GM23248 (cell line): ENCODE measurements around the gene SMS.

Source experiments
- EZH2 ChIP-seq: fragments of 200-600 bp; sonication (generic); IDR thresholded peaks from 2 replicates; pipeline ENCODE4 v1.6.1; 2018; ENCODE audit warnings: antibody characterized with exemption, mild to moderate bottlenecking; ENCODE audit not compliant: insufficient read depth, poor library complexity, severe bottlenecking
- EZH2phosphoT487 ChIP-seq: fragments of 200-600 bp; sonication (generic); IDR thresholded peaks from 2 replicates; pipeline ENCODE4 v1.6.1; 2018; ENCODE audit warnings: antibody characterized with exemption, moderate library complexity, mild to moderate bottlenecking, low read depth; ENCODE audit not compliant: insufficient read depth

GRCh38 chrX:21959362-21960051 lies 19.0 kb downstream of the SMS start:
- TF ChIP-seq EZH2 (no peak), EZH2phosphoT487 (no peak)
